Placental epithelial cell (primary cell): ENCODE results near the gene POLR1D. TPM values are rescaled to one million over a fixed set of nuclear protein-coding genes. Genes with fewer than 3 reads are reported as not detected.

ENCODE experiments used
- total RNA-seq: library from RNA; depleted of rRNA; stranded (reverse); fragments of >200 nt; gene quantifications from 2 replicates; pipeline ENCODE4 v1.2.3, GENCODE V29; 2012

POLR1D gene
- total RNA-seq = 79.1 and 126 TPM in 2 replicates

GRCh38 chr13:27621366-27622101 is at the start of gene POLR1D:
POLR1D (plus strand) TSS chr13:27621892; CDS start chr13:27621984, 92 bp downstream.

DNA sequence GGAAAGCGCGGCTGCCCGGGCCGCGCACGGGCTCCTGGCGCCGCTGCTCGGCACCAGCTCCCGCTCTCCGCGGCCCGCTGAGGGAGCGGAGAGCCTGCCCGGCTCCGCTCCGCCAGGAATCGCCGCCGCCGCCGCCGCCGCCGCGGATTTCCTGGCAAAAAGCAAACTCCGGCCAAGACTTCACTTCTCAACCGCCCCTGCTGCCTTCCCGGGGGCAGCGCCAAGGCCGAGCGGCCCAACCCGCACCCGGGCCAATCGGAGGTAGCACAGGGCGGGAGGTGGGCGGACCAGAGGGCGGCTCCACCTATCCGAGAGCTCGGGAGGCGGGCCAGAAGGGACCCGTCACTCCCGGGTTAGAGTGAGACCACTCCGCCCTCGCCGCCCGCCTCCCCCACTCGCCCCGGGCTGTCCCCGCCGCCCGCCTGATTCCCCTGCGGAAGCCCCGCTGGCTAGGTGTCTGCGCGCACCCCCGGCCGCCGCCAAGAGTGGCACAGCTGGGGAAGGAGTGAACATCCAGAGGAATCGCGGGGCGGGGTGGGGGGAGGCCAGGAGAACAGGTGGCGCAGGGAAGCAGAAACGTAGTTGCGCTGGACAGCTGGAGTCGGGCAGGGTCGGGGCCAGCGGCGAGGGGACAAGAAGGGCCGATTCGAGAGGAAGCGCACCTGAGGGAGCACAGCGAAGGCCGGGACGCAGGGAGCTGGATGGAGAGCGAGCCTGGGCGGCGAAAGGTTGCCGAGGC is 1.1 kb upstream of the POLR1D start, which contains the start of gene LNX2:
Gene LNX2, minus strand, starts transcription at position 153 of the 739 bp plus-strand sequence. CDS start 38,826 bp downstream, outside the sequence.

Other genes with a start within 250 kb of the POLR1D start
- gene GTF3A, start 197.3 kb upstream of the POLR1D start, total RNA-seq = 42.4 and 115 TPM in 2 replicates
- gene MTIF3, start 171.3 kb upstream of the POLR1D start, total RNA-seq = 39.4 and 60.1 TPM in 2 replicates
- 7.9 and 11.1 TPM in 2 replicates for gene LNX2, start 1.4 kb upstream of the POLR1D start, total RNA-seq
- gene GSX1, start 170.6 kb downstream of the POLR1D start, total RNA-seq = not detected in 2 replicates